ENCODE data around the gene CDH23.

The CDH23 gene

GRCh38 chr10:71776481-71776925 lies 379.8 kb downstream of the CDH23 start:
- Histone ChIP-seq H3K27ac (no peak overlapping the region), H3K9me3 (no peaks in the 10 kb centered on the region), H3K4me3 (no peak overlapping the region), H3K27me3 (no peaks in the 10 kb centered on the region), H3K4me1 (peaks cover 0 to 26% (median 23%) of the 10 kb centered on the region in 4 donors), H3K36me3 (no peaks in the 10 kb centered on the region)
- no peak for TF ChIP-seq CTCF (IDR thresholded peaks at IDR 0.05)
- no peak for DNase-seq
- intact Hi-C loops (cut with DNase I; ENCODE audit: low total_unique reads): loop anchor here (5.0 to 10.0 kb wide), 2 partner anchors 56 to 392 kb away; no protein-coding TSS in a partner anchor

GRCh38 chr10:71777213-71777985 lies 380.7 kb downstream of the CDH23 start:
- H3K9me3 ChIP-seq: no peaks in the 10 kb centered on the region
- H3K27me3 ChIP-seq: no peaks in the 10 kb centered on the region
- no peaks in the 10 kb centered on the region for H3K36me3 ChIP-seq
- intact Hi-C loops (cut with DNase I; ENCODE audit: low total_unique reads): loop anchor here (5.0 to 10.0 kb wide), 2 partner anchors 55 to 393 kb away; no protein-coding TSS in a partner anchor
- TF ChIP-seq CTCF (IDR thresholded peaks at IDR 0.05): no peak
- peak in 1 of 2 donors; percentile 61 for DNase-seq
- H3K4me3 ChIP-seq: no peak overlapping the region
- H3K27ac ChIP-seq: no peak overlapping the region
- peaks cover 0 to 17% (median 15%) of the 10 kb centered on the region in 4 donors for H3K4me1 ChIP-seq

GRCh38 chr10:71778071-71778825 lies 381.5 kb downstream of the CDH23 start:
- intact Hi-C loops (cut with DNase I; ENCODE audit: low total_unique reads): loop anchor here (5.0 to 10.0 kb wide), 2 partner anchors 54 to 393 kb away; no protein-coding TSS in a partner anchor
- H3K4me3 ChIP-seq: no peak overlapping the region
- TF ChIP-seq CTCF (IDR thresholded peaks at IDR 0.05): no peak

GRCh38 chr10:71779641-71780040 lies 382.9 kb downstream of the CDH23 start:
- no peak overlapping the region for H3K4me3 ChIP-seq
- no peak for TF ChIP-seq CTCF (IDR thresholded peaks at IDR 0.05)
- no peaks in the 10 kb centered on the region for H3K4me1 ChIP-seq
- H3K36me3 ChIP-seq: no peaks in the 10 kb centered on the region
- H3K27me3 ChIP-seq: no peaks in the 10 kb centered on the region
- H3K9me3 ChIP-seq: no peaks in the 10 kb centered on the region
- no peak overlapping the region for H3K27ac ChIP-seq
- intact Hi-C loops (cut with DNase I; ENCODE audit: low total_unique reads): loop anchor here (5.0 to 10.0 kb wide), 2 partner anchors 53 to 395 kb away; no protein-coding TSS in a partner anchor
- no peak for DNase-seq

More at GRCh38 chr10:71778071-71778825, 381.5 kb downstream of the CDH23 start:
- Histone ChIP-seq H3K4me1 (peaks cover 0 to 9% (median 7%) of the 10 kb centered on the region in 4 donors), H3K9me3 (no peaks in the 10 kb centered on the region), H3K27ac (no peak overlapping the region), H3K36me3 (no peaks in the 10 kb centered on the region), H3K27me3 (no peaks in the 10 kb centered on the region)
- no peak for DNase-seq

- Histone ChIP-seq H3K27me3 (no peaks in the 10 kb centered on the region), H3K4me1 (no peaks in the 10 kb centered on the region), H3K9me3 (no peaks in the 10 kb centered on the region), H3K36me3 (no peaks in the 10 kb centered on the region), H3K4me3 (no peak overlapping the region), H3K27ac (no peak overlapping the region)
- no peak for DNase-seq
- TF ChIP-seq CTCF (IDR thresholded peaks at IDR 0.05): no peak
- intact Hi-C loops (cut with DNase I; ENCODE audit: low total_unique reads): no loop called here
Observed at GRCh38 chr10:71780156-71780555, 383.4 kb downstream of the CDH23 start.
